GM12891 (cell line): ENCODE results near the gene IL25.

Source experiments
- DNase-seq: peaks from one replicate; pipeline ENCODE4 v3.0.0; 2011; ENCODE audit warnings: low spot score; ENCODE audit not compliant: insufficient read length
- FAIRE-seq: peaks from 2 replicates; lab custom pipeline; 2011; peaks lifted over from hg19 to GRCh38; lab: Jason Lieb, UNC
- PAX5 ChIP-seq: IDR thresholded peaks from 2 replicates; pipeline ENCODE4 v1.6.1; 2011; ENCODE audit warnings: low read length, moderate library complexity, mild to moderate bottlenecking; ENCODE audit not compliant: insufficient read depth, severe bottlenecking
- POLR2A ChIP-seq: IDR thresholded peaks from 2 replicates; pipeline ENCODE4 v1.6.1; 2011; ENCODE audit warnings: low read depth, low read length, control low read depth
- POLR2AphosphoS5 ChIP-seq: IDR thresholded peaks from 2 replicates; pipeline ENCODE4 v1.6.1; 2011; ENCODE audit warnings: low read depth, low read length, control low read depth
- POU2F2 ChIP-seq: IDR thresholded peaks from 2 replicates; pipeline ENCODE4 v1.6.1; 2011; ENCODE audit warnings: low read depth, mild to moderate bottlenecking, control low read depth, low read length, moderate library complexity
- SPI1 ChIP-seq: IDR thresholded peaks from 2 replicates; pipeline ENCODE4 v1.6.1; 2011; ENCODE audit warnings: low read depth, low read length, control low read depth
- TAF1 ChIP-seq: IDR thresholded peaks from 2 replicates; pipeline ENCODE4 v1.6.1; 2011; ENCODE audit warnings: low read depth, low read length, control low read depth

The IL25 gene

GRCh38 chr14:23354990-23355389 lies 17.6 kb upstream of the IL25 start:
- no peak for DNase-seq
- no peak for FAIRE-seq
- no peak for TF ChIP-seq PAX5
- TF ChIP-seq POLR2AphosphoS5 = no peak
- TF ChIP-seq POU2F2 = no peak
- TF ChIP-seq POLR2A = no peak
- TF ChIP-seq SPI1 = no peak
- no peak for TF ChIP-seq TAF1

GRCh38 chr14:23355871-23356435 lies 16.7 kb upstream of the IL25 start:
- TF ChIP-seq SPI1 (no peak), POLR2A (no peak), PAX5 (no peak), POLR2AphosphoS5 (no peak), TAF1 (no peak), POU2F2 (no peak)
- DNase-seq (no peak), FAIRE-seq (no peak)

DNA sequence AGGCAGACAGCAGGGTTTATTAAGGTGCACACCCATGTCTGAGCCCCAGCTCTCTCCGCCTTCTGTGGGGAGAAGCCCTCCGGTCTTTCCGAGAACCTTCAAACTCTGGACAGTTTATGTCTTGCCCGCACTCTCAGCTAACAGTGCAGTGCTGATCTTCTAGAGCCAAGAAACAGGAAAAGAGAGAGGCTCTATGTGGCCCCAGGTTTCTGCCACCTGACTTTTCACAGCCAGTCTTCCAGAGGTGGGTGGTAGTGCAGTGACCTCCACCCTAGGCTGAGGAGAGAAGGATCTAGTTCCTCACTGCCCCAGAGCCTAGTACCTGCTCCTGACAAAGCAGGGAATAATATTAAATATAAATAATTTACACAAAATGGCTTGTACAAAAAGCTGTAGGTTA lies 15.9 kb upstream of the IL25 start:
- no peak for FAIRE-seq
- TF ChIP-seq TAF1 = no peak
- TF ChIP-seq SPI1 = no peak
- TF ChIP-seq POLR2A = no peak
- no peak for TF ChIP-seq POLR2AphosphoS5
- no peak for TF ChIP-seq POU2F2
- no peak for TF ChIP-seq PAX5
- no peak for DNase-seq

DNA sequence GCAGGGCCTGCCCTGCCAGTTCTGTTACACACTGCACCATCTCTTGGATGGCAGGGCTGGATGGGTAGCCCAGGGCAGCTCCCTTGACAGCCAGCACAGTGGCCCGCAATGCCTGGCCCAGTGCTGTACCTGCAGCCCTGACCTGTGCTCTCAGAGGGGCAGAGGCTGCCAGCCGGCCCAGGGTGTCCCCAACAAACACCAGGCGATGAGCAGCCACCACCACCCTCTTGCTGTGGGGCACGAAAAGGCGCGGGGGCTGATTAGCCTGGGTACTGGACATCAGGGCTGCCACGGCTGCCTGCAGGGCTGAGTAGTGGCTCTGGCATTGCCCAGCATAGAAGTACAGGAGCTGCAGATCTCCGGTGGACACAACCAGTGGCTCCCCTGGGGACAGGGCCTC lies 15.3 kb upstream of the IL25 start:
- FAIRE-seq (no peak), DNase-seq (no peak)
- TF ChIP-seq TAF1 (no peak), POU2F2 (no peak), POLR2AphosphoS5 (no peak), PAX5 (no peak), SPI1 (no peak), POLR2A (no peak)

- FAIRE-seq = no peak
- DNase-seq = no peak
These were observed 14.6 kb upstream of the IL25 start for GRCh38 chr14:23358042-23358441.

GRCh38 chr14:23358553-23359166 lies 13.9 kb upstream of the IL25 start:
- no peak for TF ChIP-seq POLR2AphosphoS5
- TF ChIP-seq POLR2A = no peak
- no peak for TF ChIP-seq POU2F2
- TF ChIP-seq PAX5 = no peak
- no peak for TF ChIP-seq SPI1
- TF ChIP-seq TAF1 = no peak
- FAIRE-seq = no peak
- no peak for DNase-seq

More at GRCh38 chr14:23358042-23358441, 14.6 kb upstream of the IL25 start:
- no peak for TF ChIP-seq TAF1
- TF ChIP-seq POLR2AphosphoS5 = no peak
- no peak for TF ChIP-seq POU2F2
- TF ChIP-seq SPI1 = no peak
- no peak for TF ChIP-seq PAX5
- TF ChIP-seq POLR2A = no peak

- FAIRE-seq (no peak), DNase-seq (no peak)
These were observed 13.4 kb upstream of the IL25 start for GRCh38 chr14:23359167-23359626.

DNA sequence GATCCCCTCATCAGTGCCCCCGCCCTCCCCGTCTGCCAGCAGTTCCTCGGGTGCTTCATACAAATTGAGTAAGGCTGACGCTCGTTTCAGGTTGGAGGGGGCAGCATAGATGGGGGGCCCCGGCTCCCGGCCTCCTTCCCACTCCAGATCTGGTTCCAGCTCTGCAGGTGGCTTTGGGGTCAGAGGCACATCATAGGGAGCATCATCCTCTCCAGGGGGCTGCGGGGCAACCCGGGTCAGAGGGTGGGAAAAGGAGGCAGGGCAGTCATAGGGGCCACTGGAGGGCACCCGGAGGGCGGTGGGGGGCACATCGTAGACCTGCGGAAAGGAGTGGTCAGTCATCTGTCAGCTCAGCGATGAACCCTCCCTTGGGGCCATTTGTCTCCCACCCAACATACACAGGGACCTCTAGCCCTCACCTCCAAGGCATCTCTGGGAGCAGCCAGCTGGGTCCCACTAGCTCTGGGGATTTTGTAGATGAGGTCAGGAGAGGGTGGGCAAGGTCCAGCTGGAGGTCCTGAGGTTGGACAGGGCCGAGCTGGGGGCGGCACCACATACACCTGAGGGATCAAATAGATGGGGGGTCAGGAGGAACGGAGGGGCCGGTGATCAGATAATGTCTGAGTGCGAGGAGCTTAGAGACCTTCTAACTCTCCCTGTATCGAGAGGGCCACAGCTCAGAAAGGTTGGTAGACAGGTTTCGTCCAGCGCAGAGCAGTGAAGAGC lies 12.7 kb upstream of the IL25 start:
- DNase-seq (no peak), FAIRE-seq (no peak)

More at GRCh38 chr14:23359167-23359626, 13.4 kb upstream of the IL25 start:
- TF ChIP-seq PAX5 (no peak), POLR2A (no peak), TAF1 (no peak), POLR2AphosphoS5 (no peak), SPI1 (no peak), POU2F2 (no peak)

DNA sequence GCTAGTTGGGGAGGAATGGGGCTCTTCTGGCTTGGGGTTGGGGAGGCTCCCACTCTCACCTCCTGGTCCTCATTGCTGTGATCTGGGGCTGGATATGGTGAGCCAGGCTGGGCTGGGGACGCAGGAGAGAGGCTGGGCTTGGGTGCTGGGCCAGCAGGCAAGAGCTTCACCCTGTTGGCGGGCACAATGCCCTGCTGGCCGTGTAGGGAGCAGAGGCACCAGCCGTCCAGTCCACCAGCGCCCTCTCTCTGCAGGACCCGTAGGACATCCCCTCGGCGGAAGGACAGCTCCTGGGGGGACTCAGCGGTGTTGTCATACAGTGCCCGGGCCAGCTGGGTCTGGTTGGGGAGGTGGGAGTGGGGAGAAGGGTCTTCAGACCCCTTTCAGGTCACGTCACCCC lies 12.1 kb upstream of the IL25 start:
- no peak for TF ChIP-seq POLR2AphosphoS5
- TF ChIP-seq TAF1 = no peak
- no peak for TF ChIP-seq POLR2A
- no peak for TF ChIP-seq PAX5
- no peak for TF ChIP-seq SPI1
- TF ChIP-seq POU2F2 = no peak
- no peak for DNase-seq
- no peak for FAIRE-seq

More for the DNA sequence above, 12.7 kb upstream of the IL25 start:
- TF ChIP-seq PAX5 = no peak
- TF ChIP-seq POLR2A = no peak
